Smooth muscle cell (in vitro differentiated cells): ENCODE measurements around the gene AFF1. TPM values are rescaled to one million over a fixed set of nuclear protein-coding genes. Genes with fewer than 3 reads are reported as not detected.
A peak's percentile ranks its signal among the peaks of the same experiment; 100 is the strongest.

Experiments
- DNase-seq: peaks from one replicate; lab custom pipeline; 2025; ENCODE audit not compliant: unreplicated experiment; lab: John Stamatoyannopoulos, UW
- H2AFZ ChIP-seq: fragments of 200-600 bp; sonication (generic); 2 replicates; pipeline ENCODE4 v1.6.0; 2016; ENCODE audit warnings: antibody characterized with exemption, low read depth, mild to moderate bottlenecking
- H3F3A ChIP-seq: fragments of 200-600 bp; sonication (generic); 2 replicates; pipeline ENCODE4 v1.6.0; 2017; ENCODE audit warnings: antibody characterized with exemption, low read depth
- H3K27ac ChIP-seq: fragments of 200-600 bp; sonication (generic); 2 replicates; pipeline ENCODE4 v1.5.1; 2016; ENCODE audit warnings: low read depth, mild to moderate bottlenecking
- H3K27me3 ChIP-seq: fragments of 200-600 bp; sonication (generic); 2 replicates; pipeline ENCODE4 v1.6.1; 2016; ENCODE audit warnings: low read depth, mild to moderate bottlenecking
- H3K36me3 ChIP-seq: fragments of 200-600 bp; sonication (generic); 2 replicates; pipeline ENCODE4 v1.5.1; 2016; ENCODE audit warnings: low read depth
- H3K4me1 ChIP-seq: fragments of 200-600 bp; sonication (generic); 2 replicates; pipeline ENCODE4 v1.5.1; 2016; ENCODE audit warnings: low read depth
- H3K4me2 ChIP-seq: fragments of 200-600 bp; sonication (generic); 2 replicates; pipeline ENCODE4 v1.6.0; 2016; ENCODE audit warnings: mild to moderate bottlenecking
- H3K4me3 ChIP-seq: fragments of 200-600 bp; sonication (generic); 2 replicates; pipeline ENCODE4 v1.5.1; 2016; ENCODE audit warnings: mild to moderate bottlenecking
- H3K79me2 ChIP-seq: fragments of 200-600 bp; sonication (generic); 2 replicates; pipeline ENCODE4 v1.6.0; 2016; ENCODE audit warnings: low read depth, mild to moderate bottlenecking
- H3K9ac ChIP-seq: fragments of 200-600 bp; sonication (generic); 2 replicates; pipeline ENCODE4 v1.6.0; 2016; ENCODE audit warnings: low read depth
- H3K9me3 ChIP-seq: fragments of 200-600 bp; sonication (generic); replicated peaks from 2 replicates; pipeline ENCODE4 v1.5.1; 2016; ENCODE audit warnings: low read depth
- H4K20me1 ChIP-seq: fragments of 200-600 bp; sonication (generic); 2 replicates; pipeline ENCODE4 v1.6.0; 2016; ENCODE audit warnings: low read depth
- CTCF ChIP-seq: fragments of 200-600 bp; sonication (generic); IDR thresholded peaks from 2 replicates; pipeline ENCODE4 v1.5.1; 2017; ENCODE audit warnings: borderline replicate concordance, mild to moderate bottlenecking, antibody characterized with exemption; ENCODE audit not compliant: insufficient read depth, poor library complexity, severe bottlenecking
- WGBS: methylation state at CpG from one replicate; pipeline ENCODE4 v1.1.7; 2016; ENCODE audit warnings: low lambda C conversion rate; 5-methylcytosine and 5-hydroxymethylcytosine counted together
- polyA plus RNA-seq: library from polyadenylated mRNA; unstranded; fragments of >200 nt; fragmentation: Nextera tagmentation; extraction: Ambion mirVana; gene quantifications from 2 replicates; pipeline ENCODE4 v1.2.1, GENCODE V29; 2016
- total RNA-seq: library from RNA; depleted of rRNA; stranded (reverse); fragments of >200 nt; gene quantifications from 2 replicates; pipeline ENCODE4 v1.2.3, GENCODE V29; 2014

The AFF1 gene
- total and polyA plus RNA-seq, 2 experiments from 2014 or later = 6.6 to 17.7 TPM

GRCh38 chr4:87150498-87151261 is 215.9 kb downstream of the AFF1 start:
- H3K4me1 ChIP-seq = no peaks in the 10 kb centered on the region
- 37% methylated on average over 2 of the region's 2 CpGs for WGBS
- no peak overlapping the region for H3K4me2 ChIP-seq
- H3K9ac ChIP-seq = no peak overlapping the region
- H3F3A ChIP-seq = no peaks in the 10 kb centered on the region
- no peak overlapping the region for H3K27ac ChIP-seq
- peak; percentile 0 for DNase-seq
- H3K27me3 ChIP-seq = no peaks in the 10 kb centered on the region
- TF ChIP-seq CTCF = peak; percentile 87
- no peaks in the 10 kb centered on the region for H3K36me3 ChIP-seq
- H4K20me1 ChIP-seq = no peaks in the 10 kb centered on the region
- no peak overlapping the region for H3K4me3 ChIP-seq
- H2AFZ ChIP-seq = no peak overlapping the region
- no peaks in the 10 kb centered on the region for H3K79me2 ChIP-seq
- H3K9me3 ChIP-seq = no peaks in the 10 kb centered on the region

- H3K79me2 ChIP-seq = no peaks in the 10 kb centered on the region
- H3K4me3 ChIP-seq = no peak overlapping the region
- no peak overlapping the region for H2AFZ ChIP-seq
- no peak for DNase-seq
- no peak for TF ChIP-seq CTCF
- no peaks in the 10 kb centered on the region for H3K9me3 ChIP-seq
- no peak overlapping the region for H3K4me2 ChIP-seq
- H3K4me1 ChIP-seq = no peaks in the 10 kb centered on the region
- no peaks in the 10 kb centered on the region for H3F3A ChIP-seq
- H3K27me3 ChIP-seq = no peaks in the 10 kb centered on the region
- WGBS = 72% methylated on average over 1 of the region's 1 CpG
- H3K9ac ChIP-seq = no peak overlapping the region
- H3K27ac ChIP-seq = no peak overlapping the region
- H4K20me1 ChIP-seq = no peaks in the 10 kb centered on the region
- H3K36me3 ChIP-seq = no peaks in the 10 kb centered on the region
These were observed 216.9 kb downstream of the AFF1 start for GRCh38 chr4:87151730-87152129.

- Histone ChIP-seq H3K79me2 (no peaks in the 10 kb centered on the region), H3K36me3 (no peaks in the 10 kb centered on the region), H2AFZ (no peak overlapping the region), H3F3A (no peaks in the 10 kb centered on the region), H3K9ac (no peak overlapping the region), H3K4me2 (no peak overlapping the region), H3K9me3 (no peaks in the 10 kb centered on the region), H3K4me3 (no peak overlapping the region), H3K4me1 (no peaks in the 10 kb centered on the region), H3K27me3 (no peaks in the 10 kb centered on the region), H4K20me1 (no peaks in the 10 kb centered on the region), H3K27ac (no peak overlapping the region)
- no peak for DNase-seq
- WGBS = 89% methylated on average over 14 of the region's 14 CpGs
- no peak for TF ChIP-seq CTCF
These were observed 217.7 kb downstream of the AFF1 start for GRCh38 chr4:87152310-87153041.
